H9 (cell line): ENCODE data around the gene LDB3. TPM values are rescaled to one million over a fixed set of nuclear protein-coding genes. Genes with fewer than 3 reads are reported as not detected.

ENCODE experiments used
- DNase-seq: peaks from one replicate; pipeline ENCODE4 v3.0.0-alpha.2; 2017
- H2AFZ ChIP-seq: one replicate; pipeline ENCODE4 v1.6.1; 2013; ENCODE audit warnings: mild to moderate bottlenecking, low read length, control low read depth, moderate library complexity
- H2AK5ac ChIP-seq: 2 replicates; pipeline ENCODE4 v1.6.1; 2013; ENCODE audit warnings: low read length, control low read depth, mixed read lengths; ENCODE audit not compliant: insufficient read length
- H2BK120ac ChIP-seq: one replicate; pipeline ENCODE4 v1.6.1; 2013; ENCODE audit warnings: low read depth, mild to moderate bottlenecking, low read length, control low read depth, inconsistent platforms; ENCODE audit not compliant: poor library complexity, severe bottlenecking
- H2BK12ac ChIP-seq: 2 replicates; pipeline ENCODE4 v1.6.1; 2013; ENCODE audit warnings: low read length, control low read depth, mixed read lengths, low read depth; ENCODE audit not compliant: insufficient read length
- H2BK15ac ChIP-seq: 2 replicates; pipeline ENCODE4 v1.6.1; 2013; ENCODE audit warnings: low read depth, low read length, control low read depth
- H2BK20ac ChIP-seq: one replicate; pipeline ENCODE4 v1.6.1; 2013; ENCODE audit warnings: low read depth, mild to moderate bottlenecking, low read length, control low read depth, inconsistent platforms; ENCODE audit not compliant: poor library complexity, severe bottlenecking
- H2BK5ac ChIP-seq: 2 replicates; pipeline ENCODE4 v1.6.1; 2013; ENCODE audit warnings: low read length, control low read depth, mixed read lengths; ENCODE audit not compliant: insufficient read length
- H3K14ac ChIP-seq: 2 replicates; pipeline ENCODE4 v1.6.1; 2013; ENCODE audit warnings: low read length, control low read depth; ENCODE audit not compliant: insufficient read depth
- H3K18ac ChIP-seq: 2 replicates; pipeline ENCODE4 v1.6.1; 2013; ENCODE audit warnings: low read depth, mild to moderate bottlenecking, mixed read lengths, low read length, control low read depth; ENCODE audit not compliant: insufficient read length
- H3K23ac ChIP-seq: 2 replicates; pipeline ENCODE4 v1.6.1; 2013; ENCODE audit warnings: low read length, control low read depth, mixed read lengths, low read depth; ENCODE audit not compliant: insufficient read length
- H3K23me2 ChIP-seq: 2 replicates; pipeline ENCODE4 v1.6.1; 2013; ENCODE audit warnings: low read depth, mild to moderate bottlenecking, mixed read lengths, low read length, control low read depth; ENCODE audit not compliant: insufficient read length, poor library complexity, severe bottlenecking
- H3K27ac ChIP-seq: 2 replicates; pipeline ENCODE4 v1.5.1; 2013; ENCODE audit warnings: low read length, control low read depth, mixed read lengths, low read depth; ENCODE audit not compliant: insufficient read length
- H3K27me3 ChIP-seq: 2 replicates; pipeline ENCODE4 v1.6.1; 2013; ENCODE audit warnings: low read length, control low read depth, inconsistent platforms; ENCODE audit not compliant: insufficient read depth
- H3K4ac ChIP-seq: 2 replicates; pipeline ENCODE4 v1.6.1; 2013; ENCODE audit warnings: low read depth, mild to moderate bottlenecking, control low read depth, inconsistent platforms, low read length, moderate library complexity
- H3K4me1 ChIP-seq: 2 replicates; pipeline ENCODE4 v1.6.1; 2013; ENCODE audit warnings: low read length, control low read depth, inconsistent platforms; ENCODE audit not compliant: insufficient read depth
- H3K4me2 ChIP-seq: 2 replicates; pipeline ENCODE4 v1.6.1; 2013; ENCODE audit warnings: low read length, control low read depth, mixed read lengths; ENCODE audit not compliant: insufficient read length, insufficient read depth
- H3K56ac ChIP-seq: 2 replicates; pipeline ENCODE4 v1.6.1; 2013; ENCODE audit warnings: low read depth, mild to moderate bottlenecking, mixed read lengths, low read length, control low read depth; ENCODE audit not compliant: insufficient read length
- H3K79me1 ChIP-seq: 2 replicates; pipeline ENCODE4 v1.6.1; 2013; ENCODE audit warnings: low read depth, mild to moderate bottlenecking, moderate library complexity, low read length, control low read depth, inconsistent platforms; ENCODE audit not compliant: insufficient read depth, poor library complexity, severe bottlenecking
- H3K79me2 ChIP-seq: 2 replicates; pipeline ENCODE4 v1.6.1; 2013; ENCODE audit warnings: low read length, control low read depth, inconsistent platforms; ENCODE audit not compliant: insufficient read depth
- H3K9ac ChIP-seq: 2 replicates; pipeline ENCODE4 v1.6.1; 2013; ENCODE audit warnings: low read length, control low read depth, mixed read lengths; ENCODE audit not compliant: insufficient read length; ENCODE audit errors: extremely low read depth
- H3K9me3 ChIP-seq: one replicate; pipeline ENCODE4 v1.6.1; 2013; ENCODE audit warnings: low read depth, low read length, inconsistent platforms; ENCODE audit not compliant: control insufficient read depth
- H3T11ph ChIP-seq: one replicate; pipeline ENCODE4 v1.6.1; 2013; ENCODE audit warnings: mild to moderate bottlenecking, low read length, control low read depth, inconsistent platforms
- H4K20me1 ChIP-seq: one replicate; pipeline ENCODE4 v1.6.1; 2013; ENCODE audit not compliant: control insufficient read depth, insufficient read length, insufficient read depth
- H4K5ac ChIP-seq: 2 replicates; pipeline ENCODE4 v1.6.1; 2013; ENCODE audit warnings: low read depth, mild to moderate bottlenecking, mixed read lengths, low read length, control low read depth; ENCODE audit not compliant: insufficient read length
- H4K8ac ChIP-seq: replicated peaks from 2 replicates; pipeline ENCODE4 v1.6.1; 2013; ENCODE audit warnings: low read length, control low read depth, mixed read lengths, low read depth; ENCODE audit not compliant: insufficient read length
- H4K91ac ChIP-seq: 2 replicates; pipeline ENCODE4 v1.6.1; 2013; ENCODE audit warnings: low read depth, mild to moderate bottlenecking, moderate library complexity, mixed read lengths, low read length, control low read depth; ENCODE audit not compliant: insufficient read length
- H3K27ac Mint-ChIP-seq, 3 experiments: 2 replicates in 2 of 3; 3 replicates in 1 of 3; pipeline ENCODE4 v1.8.0; 2020 to 2021; ENCODE audit warnings: mixed read lengths in 3 of 3, mild to moderate bottlenecking in 1 of 3, moderate library complexity in 1 of 3
- H3K27me3 Mint-ChIP-seq: 2 replicates; pipeline ENCODE4 v1.8.0; 2021; ENCODE audit warnings: low read depth, mild to moderate bottlenecking, moderate library complexity, mixed read lengths
- H3K36me3 Mint-ChIP-seq, 3 experiments: 2 replicates in 2 of 3; 3 replicates in 1 of 3; pipeline ENCODE4 v1.8.0; 2020 to 2021; ENCODE audit warnings: low read depth in 3 of 3, mixed read lengths in 3 of 3; ENCODE audit not compliant: insufficient read depth in 1 of 3
- H3K4me1 Mint-ChIP-seq, 2 experiments: 2 replicates each; pipeline ENCODE4 v1.8.0; 2020; ENCODE audit warnings: mixed read lengths in 2 of 2
- H3K4me3 Mint-ChIP-seq, 2 experiments: 2 replicates in 1 of 2; 3 replicates in 1 of 2; pipeline ENCODE4 v1.8.0; 2020 to 2021; ENCODE audit warnings: mild to moderate bottlenecking in 2 of 2, mixed read lengths in 2 of 2, moderate library complexity in 1 of 2
- H3K9me3 Mint-ChIP-seq, 2 experiments: 2 replicates in 1 of 2; 3 replicates in 1 of 2; pipeline ENCODE4 v1.8.0; 2020; ENCODE audit warnings: mild to moderate bottlenecking in 2 of 2, mixed read lengths in 2 of 2, moderate library complexity in 1 of 2
- WGBS: extraction: QIAGEN DNeasy Blood & Tissue Kit; methylation state at CpG from one replicate; pipeline ENCODE4 v1.1.7; 2013; ENCODE audit warnings: missing lambda C conversion rate, low lambda C conversion rate, mixed read lengths; ENCODE audit not compliant: insufficient read length; ENCODE audit errors: extremely low coverage; 5-methylcytosine and 5-hydroxymethylcytosine counted together
- total RNA-seq: library from RNA; stranded (reverse); gene quantifications from 2 replicates; pipeline ENCODE4 v1.2.1, GENCODE V29; 2021
- TF ChIP-seq, protein P1 (sequence below): fragments of 200-600 bp; sonication (generic); conservative IDR thresholded peaks from 3 replicates; pipeline ENCODE4 v1.8.0; 2021; ENCODE audit warnings: antibody characterized with exemption, mild to moderate bottlenecking

Gene LDB3
- total RNA-seq, 1 experiment from 2014 or later, result 0.17 TPM

DNA sequence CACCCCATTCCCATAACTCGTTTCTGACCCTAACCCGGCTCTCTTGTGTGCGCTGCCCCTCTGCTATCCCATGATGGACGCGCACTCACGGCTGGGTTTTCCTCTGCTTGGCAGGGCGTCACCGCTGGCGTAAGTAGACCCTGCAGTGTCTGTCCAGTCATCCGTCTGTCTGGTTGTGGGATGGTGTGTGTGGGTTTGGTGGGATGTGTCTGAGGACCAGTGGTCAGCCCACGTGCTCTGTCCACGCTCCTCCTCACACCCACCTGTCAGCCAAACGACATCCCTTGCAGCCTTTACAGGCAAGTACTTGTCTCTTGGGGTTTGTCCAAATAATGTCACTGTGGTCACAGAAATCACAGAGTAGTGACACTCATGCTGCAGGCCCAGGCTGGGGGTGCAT lies 20.8 kb downstream of the LDB3 start:
- no peak overlapping the region for H4K8ac ChIP-seq
- H3K27ac ChIP-seq, result no peak overlapping the region
- H3T11ph ChIP-seq, result no peak overlapping the region
- no peak for DNase-seq
- H3K27me3 ChIP-seq, result no peaks in the 10 kb centered on the region
- H2BK12ac ChIP-seq, result no peak overlapping the region
- H3K4me2 ChIP-seq, result no peak overlapping the region
- no peak overlapping the region for H3K23ac ChIP-seq
- no peak overlapping the region for H3K4me3 Mint-ChIP-seq
- no CpG with 5 or more reads among the region's 13 CpGs for WGBS
- no peaks in the 10 kb centered on the region for H3K23me2 ChIP-seq
- no peak overlapping the region for H2AFZ ChIP-seq
- H2BK120ac ChIP-seq, result no peak overlapping the region
- H2AK5ac ChIP-seq, result no peak overlapping the region
- H4K20me1 ChIP-seq, result no peaks in the 10 kb centered on the region
- peaks cover 3% of the 10 kb centered on the region; the same call in 1 of the 2 replicates for H3K4me1 ChIP-seq
- no peaks in the 10 kb centered on the region for H3K9me3 Mint-ChIP-seq
- TF ChIP-seq, protein P1, sequence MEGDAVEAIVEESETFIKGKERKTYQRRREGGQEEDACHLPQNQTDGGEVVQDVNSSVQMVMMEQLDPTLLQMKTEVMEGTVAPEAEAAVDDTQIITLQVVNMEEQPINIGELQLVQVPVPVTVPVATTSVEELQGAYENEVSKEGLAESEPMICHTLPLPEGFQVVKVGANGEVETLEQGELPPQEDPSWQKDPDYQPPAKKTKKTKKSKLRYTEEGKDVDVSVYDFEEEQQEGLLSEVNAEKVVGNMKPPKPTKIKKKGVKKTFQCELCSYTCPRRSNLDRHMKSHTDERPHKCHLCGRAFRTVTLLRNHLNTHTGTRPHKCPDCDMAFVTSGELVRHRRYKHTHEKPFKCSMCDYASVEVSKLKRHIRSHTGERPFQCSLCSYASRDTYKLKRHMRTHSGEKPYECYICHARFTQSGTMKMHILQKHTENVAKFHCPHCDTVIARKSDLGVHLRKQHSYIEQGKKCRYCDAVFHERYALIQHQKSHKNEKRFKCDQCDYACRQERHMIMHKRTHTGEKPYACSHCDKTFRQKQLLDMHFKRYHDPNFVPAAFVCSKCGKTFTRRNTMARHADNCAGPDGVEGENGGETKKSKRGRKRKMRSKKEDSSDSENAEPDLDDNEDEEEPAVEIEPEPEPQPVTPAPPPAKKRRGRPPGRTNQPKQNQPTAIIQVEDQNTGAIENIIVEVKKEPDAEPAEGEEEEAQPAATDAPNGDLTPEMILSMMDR, result no peak
- no peaks in the 10 kb centered on the region for H3K79me2 ChIP-seq
- H4K5ac ChIP-seq, result no peak overlapping the region
- H3K79me1 ChIP-seq, result no peaks in the 10 kb centered on the region
- H3K27me3 Mint-ChIP-seq, result peaks cover 3% of the 10 kb centered on the region
- no peak overlapping the region for H3K4ac ChIP-seq
- H2BK5ac ChIP-seq, result no peak overlapping the region
- H3K18ac ChIP-seq, result no peak overlapping the region
- H3K56ac ChIP-seq, result no peak overlapping the region
- no peak overlapping the region for H3K27ac Mint-ChIP-seq
- H2BK20ac ChIP-seq, result no peak overlapping the region
- peaks cover 37 to 44% of the 10 kb centered on the region in 2 experiments for H3K4me1 Mint-ChIP-seq
- no peak overlapping the region for H3K14ac ChIP-seq
- H2BK15ac ChIP-seq, result no peak overlapping the region
- H3K9ac ChIP-seq, result no peak overlapping the region
- no peak overlapping the region for H4K91ac ChIP-seq
- H3K9me3 ChIP-seq, result no peaks in the 10 kb centered on the region
- H3K36me3 Mint-ChIP-seq, result no peaks in the 10 kb centered on the region
